A549 (cell line): ENCODE results near the gene GPR62. TPM values are rescaled to one million over a fixed set of nuclear protein-coding genes. Genes with fewer than 3 reads are reported as not detected.

Experiments used
- ATAC-seq, 2 experiments: fragments of 200-7000 bp in 1 of 2; fragments of >200 bp in 1 of 2; cut with Nextera tagmentation in 1 of 2; cut with Tn5 transposase in 1 of 2; 3 replicates each; pipeline versions ENCODE4 v1.8.0 to v1.9.1; 2018 to 2020; ENCODE audit warnings: mild to moderate bottlenecking in 1 of 2, moderate library complexity in 1 of 2
- CTCF ChIA-PET: fragments of 300-600 bp; sonication (Branson Sonifier 250); formaldehyde crosslinking; extraction: SDS; loops from one replicate; lab custom pipeline; 2021; ENCODE audit warnings: antibody characterized with exemption, inconsistent platforms; lab: Yijun Ruan, JAX
- POLR2A ChIA-PET: fragments of 350-600 bp; formaldehyde crosslinking; extraction: SDS; loops from one replicate; lab custom pipeline; 2021; ENCODE audit warnings: antibody characterized with exemption, inconsistent platforms; lab: Yijun Ruan, JAX
- DNase-seq, 2 experiments: peaks; one replicate each; pipeline versions ENCODE4 v3.0.0 to v3.0.0-alpha.2; 2011 to 2016; ENCODE audit warnings: low read depth in 1 of 2, low spot score in 1 of 2
- FAIRE-seq: peaks from 2 replicates; lab custom pipeline; 2011; peaks lifted over from hg19 to GRCh38; lab: Jason Lieb, UNC
- H3K27ac ChIP-seq, 2 experiments: fragments of >200 bp; sonication (Bioruptor Twin); formaldehyde crosslinking; 3 replicates each; pipeline ENCODE4 v1.5.1; 2016 to 2017
- H3K4me1 ChIP-seq: fragments of >200 bp; sonication (Bioruptor Twin); formaldehyde crosslinking; 3 replicates; pipeline ENCODE4 v1.6.1; 2016
- H3K4me2 ChIP-seq: fragments of >200 bp; sonication (Bioruptor Twin); formaldehyde crosslinking; 3 replicates; pipeline ENCODE4 v1.6.1; 2016
- H3K4me3 ChIP-seq: fragments of >200 bp; sonication (Bioruptor Twin); formaldehyde crosslinking; 3 replicates; pipeline ENCODE4 v1.5.1; 2016
- H3K9me3 ChIP-seq: fragments of >200 bp; sonication (Bioruptor Twin); formaldehyde crosslinking; 3 replicates; pipeline ENCODE4 v1.6.1; 2016
- CBX8 ChIP-seq: fragments of 200-600 bp; sonication (generic); IDR thresholded peaks from 2 replicates; pipeline ENCODE4 v1.6.1; 2016
- CHD2 ChIP-seq: fragments of 150-350 bp; IDR thresholded peaks from 2 replicates; pipeline ENCODE4 v1.6.1; 2014; ENCODE audit warnings: low read length; ENCODE audit not compliant: partially characterized antibody
- CHD4 ChIP-seq: fragments of 200-600 bp; sonication (generic); IDR thresholded peaks from 2 replicates; pipeline ENCODE4 v1.6.1; 2016; ENCODE audit warnings: antibody characterized with exemption, mild to moderate bottlenecking, borderline replicate concordance
- E2F6 ChIP-seq: IDR thresholded peaks from 2 replicates; pipeline ENCODE4 v1.6.1; 2012; ENCODE audit warnings: low read depth, borderline replicate concordance
- ELK1 ChIP-seq: fragments of 150-350 bp; IDR thresholded peaks from 2 replicates; pipeline ENCODE4 v1.6.1; 2014; ENCODE audit warnings: low read depth, mild to moderate bottlenecking, low read length
- FOSL2 ChIP-seq, 2 experiments: fragments of 450-650 bp in 1 of 2; fragments of >200 bp in 1 of 2; sonication (Bioruptor Twin) in 1 of 2; formaldehyde crosslinking; IDR thresholded peaks; 2 replicates each; pipeline versions ENCODE4 v1.5.0 to v1.6.1; 2016 to 2020; ENCODE audit warnings: mild to moderate bottlenecking in 1 of 2, moderate library complexity in 1 of 2
- HEYL ChIP-seq: fragments of 250-450 bp; sonication (Bioruptor Pico); IDR thresholded peaks from 2 replicates; pipeline ENCODE4 v1.8.0; 2021; ENCODE audit warnings: mild to moderate bottlenecking, moderate library complexity
- JUN ChIP-seq, 2 experiments: fragments of >200 bp; sonication (Bioruptor Twin); formaldehyde crosslinking; IDR thresholded peaks; 2 replicates in 1 of 2; 3 replicates in 1 of 2; pipeline ENCODE4 v1.6.1; 2016 to 2017
- JUNB ChIP-seq: fragments of >200 bp; sonication (Bioruptor Twin); formaldehyde crosslinking; IDR thresholded peaks from 2 replicates; pipeline ENCODE4 v1.6.1; 2016
- MAZ ChIP-seq: fragments of 150-350 bp; IDR thresholded peaks from 2 replicates; pipeline ENCODE4 v1.6.1; 2014; ENCODE audit warnings: antibody characterized with exemption, low read depth, low read length, borderline replicate concordance
- MYC ChIP-seq: IDR thresholded peaks from 2 replicates; pipeline ENCODE4 v1.6.1; 2012; ENCODE audit warnings: mild to moderate bottlenecking, inconsistent platforms, low read length, improper control_type of control experiment, borderline replicate concordance
- NPAS2 ChIP-seq: fragments of 250-450 bp; sonication (Bioruptor Pico); IDR thresholded peaks from 2 replicates; pipeline ENCODE4 v1.8.0; 2022; ENCODE audit warnings: mild to moderate bottlenecking, moderate library complexity, borderline replicate concordance
- PBX3 ChIP-seq: IDR thresholded peaks from 2 replicates; pipeline ENCODE4 v1.6.1; 2012
- PHF8 ChIP-seq: fragments of 200-600 bp; sonication (generic); IDR thresholded peaks from 2 replicates; pipeline ENCODE4 v1.6.1; 2016; ENCODE audit warnings: low read depth, mild to moderate bottlenecking, antibody characterized with exemption, moderate library complexity, borderline replicate concordance
- POLR2A ChIP-seq: IDR thresholded peaks from 2 replicates; pipeline ENCODE4 v1.6.1; 2012; ENCODE audit warnings: mild to moderate bottlenecking, low read length
- POLR2AphosphoS2 ChIP-seq: conservative IDR thresholded peaks from 2 replicates; pipeline ENCODE4 v1.6.1; 2012; ENCODE audit warnings: low read length, improper control_type of control experiment, inconsistent platforms
- REST ChIP-seq: fragments of 200-600 bp; sonication (generic); IDR thresholded peaks from 2 replicates; pipeline ENCODE4 v1.6.1; 2016; ENCODE audit warnings: antibody characterized with exemption, mild to moderate bottlenecking, moderate library complexity
- RFX5 ChIP-seq: fragments of 450-650 bp; IDR thresholded peaks from 2 replicates; pipeline ENCODE4 v1.7.1; 2014; ENCODE audit warnings: antibody characterized with exemption, mild to moderate bottlenecking, moderate library complexity
- SREBF2 ChIP-seq: fragments of 450-650 bp; IDR thresholded peaks from 2 replicates; pipeline ENCODE4 v1.6.1; 2014; ENCODE audit warnings: mild to moderate bottlenecking, moderate library complexity
- ZC3H11A ChIP-seq: fragments of 450-650 bp; IDR thresholded peaks from 2 replicates; pipeline ENCODE4 v1.6.1; 2014; ENCODE audit warnings: antibody characterized with exemption, mild to moderate bottlenecking
- ZFP36 ChIP-seq: fragments of 450-650 bp; IDR thresholded peaks from 2 replicates; pipeline ENCODE4 v1.6.1; 2014; ENCODE audit warnings: borderline replicate concordance; ENCODE audit not compliant: partially characterized antibody
- ZNF302 ChIP-seq: fragments of 250-450 bp; sonication (Bioruptor Pico); IDR thresholded peaks from 2 replicates; pipeline ENCODE4 v1.9.0; 2021; ENCODE audit warnings: inconsistent platforms, mild to moderate bottlenecking, moderate library complexity
- WGBS: methylation state at CpG from one replicate; pipeline ENCODE4 v1.1.6; 2017; ENCODE audit errors: missing lambda C conversion rate; 5-methylcytosine and 5-hydroxymethylcytosine counted together
- polyA plus RNA-seq, 4 experiments: library from polyadenylated mRNA; depleted of rRNA in 3 of 4; stranded (reverse); fragments of >200 nt; fragmentation: RNase III in 1 of 4; extraction: RNeasy Plus Mini Kit Qiagen cat#74134 plus additional on column Dnase treatment in 1 of 4; gene quantifications; 2 replicates in 3 of 4; 3 replicates in 1 of 4; pipeline ENCODE4 v1.2.3, GENCODE V29; 2011 to 2017

The GPR62 gene
- polyA plus RNA-seq, 2 of the 4 experiments (the other 2 are of a cell fraction) = 0.05 TPM; not detected in 1

GRCh38 chr3:51985063-51985462 is 29.9 kb downstream of the GPR62 start:
- peaks cover 32% of the 10 kb centered on the region for H3K4me1 ChIP-seq
- ChIA-PET CTCF (interaction anchor here (1.1 to 5.0 kb wide), 3 partner anchors 13 to 44 kb away, joined by 3 to 53 read pairs (median 4); partner anchors contain the start of genes ABHD14A, ABHD14B and RRP9), POLR2A (no interaction called here)
- no peak overlapping the region for H3K4me2 ChIP-seq
- no peaks in the 10 kb centered on the region for H3K9me3 ChIP-seq
- no peak overlapping the region for H3K27ac ChIP-seq
- ATAC-seq = no peak
- TF ChIP-seq JUN (IDR thresholded peaks at IDR 0.05) (no peak), ELK1 (no peak), PHF8 (no peak), NPAS2 (CRISPR knock-in tag) (no peak), ZFP36 (no peak), JUNB (no peak), SREBF2 (no peak), ZNF302 (CRISPR knock-in tag) (no peak), POLR2A (no peak), RFX5 (no peak), PBX3 (no peak), E2F6 (no peak), CBX8 (no peak), HEYL (CRISPR knock-in tag) (no peak), CHD4 (no peak), CHD2 (no peak), FOSL2 (IDR thresholded peaks at IDR 0.05) (no peak), FOSL2 (CRISPR knock-in tag; IDR thresholded peaks at IDR 0.05) (no peak), MAZ (no peak)
- TF ChIP-seq, all 56 proteins: peak for 0
- WGBS = no CpG with 5 or more reads among the region's 6 CpGs
- no peak for DNase-seq
- no peak overlapping the region for H3K4me3 ChIP-seq
- no peak for FAIRE-seq

GRCh38 chr3:51986010-51986947 is 31.1 kb downstream of the GPR62 start:
- no peak for DNase-seq
- H3K4me1 ChIP-seq = peaks cover 30% of the 10 kb centered on the region
- TF ChIP-seq POLR2A (no peak), POLR2AphosphoS2 (0 out of 2 replicates have a peak, but pooled peaks have one; percentile 38)
- TF ChIP-seq, all 56 proteins: peak for 1
- H3K4me3 ChIP-seq = no peak overlapping the region
- 92% methylated on average over 6 of the region's 12 CpGs for WGBS
- peak overlapping the region in 1 of 2 experiments; percentile 48; a peak in 2 of 6 replicates for H3K27ac ChIP-seq
- ChIA-PET CTCF (interaction anchor here (1.3 to 4.1 kb wide), 5 partner anchors 12 to 137 kb away, joined by 3 to 19 read pairs (median 4); partner anchors contain the start of genes ABHD14A, ABHD14B, PARP3 and RRP9), POLR2A (interaction anchor here (0.9 kb wide), 1 partner anchor 10 kb away, joined by 4 read pairs; no protein-coding TSS in a partner anchor)
- H3K9me3 ChIP-seq = no peaks in the 10 kb centered on the region
- ATAC-seq = no peak
- FAIRE-seq = no peak
- peak overlapping the region; percentile 40 for H3K4me2 ChIP-seq

GRCh38 chr3:51987568-51987967 is 32.4 kb downstream of the GPR62 start:
- Histone ChIP-seq H3K9me3 (no peaks in the 10 kb centered on the region), H3K27ac (no peak overlapping the region), H3K4me2 (no peak overlapping the region), H3K4me1 (peaks cover 32% of the 10 kb centered on the region), H3K4me3 (no peak overlapping the region)
- TF ChIP-seq ZC3H11A (no peak), MYC (no peak), REST (no peak)
- ChIA-PET CTCF (interaction anchor here (1.8 to 4.1 kb wide), 2 partner anchors 13 to 14 kb away, joined by 4 to 19 read pairs; partner anchors contain the start of genes ABHD14A and ABHD14B), POLR2A (no interaction called here)
- no peak for ATAC-seq
- WGBS = 86% methylated on average over 7 of the region's 7 CpGs
- FAIRE-seq = no peak
- DNase-seq = no peak
